C4-2B (cell line): Measurements from ENCODE around the gene MYO1D.
"Not testable (repeated sequence)": the region's sequence is repeated elsewhere in the genome, so short reads cannot be mapped to it uniquely, and the experiment has no call there.

ENCODE experiments used
- H3K27ac ChIP-seq: fragments of 450-650 bp; 2 replicates; pipeline ENCODE4 v1.5.1; 2017
- ZFX ChIP-seq: fragments of 450-650 bp; IDR thresholded peaks from 2 replicates; pipeline ENCODE4 v1.6.1; 2017
- TF ChIP-seq, protein P1 (sequence below): fragments of 450-650 bp; conservative IDR thresholded peaks from 2 replicates; pipeline ENCODE4 v1.5.1; 2017; ENCODE audit warnings: mild to moderate bottlenecking

MYO1D gene

DNA sequence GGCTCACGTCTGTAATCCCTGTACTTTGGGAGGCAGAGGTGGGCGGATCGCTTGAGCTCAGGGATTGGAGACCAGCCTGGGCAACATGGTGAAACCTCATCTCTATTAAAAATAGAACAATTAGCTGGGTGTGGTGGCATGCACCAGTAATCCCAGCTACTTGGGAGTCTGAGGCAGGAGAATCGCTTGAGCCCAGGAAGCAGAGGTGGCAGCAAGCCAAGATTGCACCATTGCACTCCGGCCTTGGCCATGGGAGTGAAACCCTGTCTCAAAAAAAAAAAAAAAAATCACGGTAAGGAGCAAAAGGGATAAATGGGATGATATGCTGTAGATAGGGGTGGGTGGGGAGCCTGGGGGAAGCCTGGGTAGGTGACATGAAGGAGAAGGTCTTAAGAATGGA is 30.7 kb upstream of the MYO1D start:
- TF ChIP-seq ZFX, result no peak
- TF ChIP-seq, protein P1, sequence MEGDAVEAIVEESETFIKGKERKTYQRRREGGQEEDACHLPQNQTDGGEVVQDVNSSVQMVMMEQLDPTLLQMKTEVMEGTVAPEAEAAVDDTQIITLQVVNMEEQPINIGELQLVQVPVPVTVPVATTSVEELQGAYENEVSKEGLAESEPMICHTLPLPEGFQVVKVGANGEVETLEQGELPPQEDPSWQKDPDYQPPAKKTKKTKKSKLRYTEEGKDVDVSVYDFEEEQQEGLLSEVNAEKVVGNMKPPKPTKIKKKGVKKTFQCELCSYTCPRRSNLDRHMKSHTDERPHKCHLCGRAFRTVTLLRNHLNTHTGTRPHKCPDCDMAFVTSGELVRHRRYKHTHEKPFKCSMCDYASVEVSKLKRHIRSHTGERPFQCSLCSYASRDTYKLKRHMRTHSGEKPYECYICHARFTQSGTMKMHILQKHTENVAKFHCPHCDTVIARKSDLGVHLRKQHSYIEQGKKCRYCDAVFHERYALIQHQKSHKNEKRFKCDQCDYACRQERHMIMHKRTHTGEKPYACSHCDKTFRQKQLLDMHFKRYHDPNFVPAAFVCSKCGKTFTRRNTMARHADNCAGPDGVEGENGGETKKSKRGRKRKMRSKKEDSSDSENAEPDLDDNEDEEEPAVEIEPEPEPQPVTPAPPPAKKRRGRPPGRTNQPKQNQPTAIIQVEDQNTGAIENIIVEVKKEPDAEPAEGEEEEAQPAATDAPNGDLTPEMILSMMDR, result no peak
- H3K27ac ChIP-seq, result no peak overlapping the region

DNA sequence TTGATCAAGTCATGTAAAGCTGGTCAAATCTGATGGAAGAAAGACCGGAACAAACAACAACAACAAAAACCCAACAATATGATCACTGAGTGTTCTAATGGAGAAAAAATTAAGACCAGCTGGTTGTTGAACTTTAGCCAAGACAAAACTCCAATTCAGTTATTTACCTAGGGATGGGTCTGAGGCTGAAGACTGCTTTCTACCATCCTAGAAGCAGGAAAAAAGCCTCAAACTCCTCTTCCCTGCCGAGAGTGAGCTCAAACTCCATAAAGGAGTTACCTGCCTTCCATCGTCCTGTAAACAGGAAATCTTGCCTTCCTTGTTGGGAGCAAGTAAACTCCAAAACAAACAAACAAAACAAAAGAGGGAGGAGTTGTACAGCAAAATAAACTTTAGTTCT is 28.0 kb upstream of the MYO1D start:
- H3K27ac ChIP-seq, result no peak overlapping the region

DNA sequence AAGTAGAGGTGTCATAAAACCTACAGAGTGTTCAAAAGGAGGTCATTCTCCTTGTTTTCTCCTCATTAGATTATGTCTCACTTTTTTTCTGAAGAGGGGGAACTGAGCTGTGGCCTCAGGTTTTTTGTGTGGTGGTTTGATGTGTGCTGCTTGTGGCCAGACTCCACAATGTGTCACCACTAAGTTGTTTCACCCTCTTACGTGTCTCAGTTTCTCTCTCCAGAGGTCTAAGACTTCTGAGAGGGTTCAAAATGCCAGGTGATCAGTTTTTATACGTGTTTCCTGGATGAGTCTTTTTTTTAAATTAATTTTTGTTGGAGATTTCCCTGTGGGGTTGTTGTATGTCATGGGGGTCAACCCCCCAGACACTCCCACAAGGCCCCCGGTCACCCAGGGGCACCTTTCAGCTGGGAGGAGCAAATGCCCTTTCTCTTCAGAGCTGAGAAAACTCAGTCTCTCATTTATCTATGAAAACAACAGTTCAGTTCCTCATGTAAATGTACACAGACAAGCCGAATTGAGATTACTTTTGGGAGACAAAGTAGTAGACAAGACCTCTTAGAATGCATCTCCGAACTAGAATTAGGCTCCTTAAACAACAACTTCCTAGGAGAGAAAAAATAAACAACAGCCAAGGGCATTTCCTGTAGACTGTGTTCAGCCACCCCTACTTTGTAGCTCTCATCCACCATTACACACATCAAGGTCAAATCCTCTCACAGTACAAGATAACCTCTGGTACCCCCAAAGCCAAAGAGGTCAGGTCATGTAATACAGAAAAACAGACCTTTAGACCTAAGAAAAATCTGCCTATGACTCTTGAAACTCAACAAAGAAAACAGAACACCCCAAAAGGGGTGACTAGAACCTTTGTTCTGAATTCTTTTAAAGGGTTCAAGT is 27.1 kb upstream of the MYO1D start:
- H3K27ac ChIP-seq, result no peak overlapping the region
- TF ChIP-seq, protein P1, result no peak
- no peak for TF ChIP-seq ZFX

More for the DNA sequence above, 28.0 kb upstream of the MYO1D start:
- TF ChIP-seq, protein P1, result no peak
- no peak for TF ChIP-seq ZFX

DNA sequence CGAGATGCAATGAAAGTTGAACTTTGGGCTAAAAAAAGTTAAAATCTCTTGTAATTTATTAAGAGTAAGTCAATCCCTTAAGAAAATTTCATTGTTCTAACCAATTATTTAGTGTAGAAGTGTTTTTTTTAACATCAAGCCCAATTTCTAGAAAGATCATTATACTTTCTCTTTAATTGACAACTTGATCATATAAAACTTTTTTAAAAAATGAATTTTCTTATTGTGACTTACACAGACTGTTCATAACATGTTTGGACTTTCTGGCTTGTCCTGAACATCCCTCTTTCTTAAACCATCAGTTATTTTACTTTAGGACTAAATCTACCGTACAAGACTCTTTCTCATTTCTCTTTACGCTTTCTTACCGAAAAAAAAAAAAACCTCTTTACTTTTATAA is 24.8 kb upstream of the MYO1D start:
- TF ChIP-seq, protein P1, result no peak
- TF ChIP-seq ZFX, result no peak
- no peak overlapping the region for H3K27ac ChIP-seq

DNA sequence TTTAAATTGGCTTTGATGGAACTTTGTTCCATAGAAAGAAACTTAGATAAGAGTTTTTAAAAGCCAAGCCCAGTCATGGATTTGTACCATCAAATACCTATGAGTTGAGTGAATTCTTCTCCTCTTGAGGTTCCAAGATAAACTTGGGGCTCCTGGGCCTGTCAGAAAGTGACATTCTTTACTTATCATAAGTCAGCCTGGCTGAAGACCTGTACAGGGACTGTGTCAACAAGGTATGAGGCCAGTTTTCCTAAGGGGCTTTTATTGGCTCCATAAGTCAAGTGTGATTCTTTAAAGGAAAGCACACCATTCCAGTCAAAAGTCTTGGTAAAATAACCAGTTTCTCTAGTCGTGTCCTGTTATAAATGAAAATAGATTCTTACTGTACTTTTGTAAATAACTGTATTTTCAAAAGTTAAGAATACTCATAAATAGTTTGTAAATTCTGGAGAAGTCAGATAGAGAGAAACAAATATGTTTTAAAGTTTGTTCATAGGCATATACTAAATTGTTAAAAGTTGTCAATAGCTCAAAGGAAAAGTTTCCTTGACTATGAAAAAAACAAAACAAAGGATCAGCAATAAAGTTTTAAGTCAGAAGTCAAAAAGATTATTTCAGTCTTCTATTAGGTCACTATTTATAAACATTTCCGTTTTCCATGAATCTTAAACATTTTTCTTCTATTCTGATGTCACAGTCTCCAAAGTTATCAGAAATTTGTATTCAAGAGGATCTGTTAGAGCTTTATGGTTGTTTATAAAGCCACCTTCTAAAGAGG is 22.5 kb upstream of the MYO1D start:
- H3K27ac ChIP-seq, result no peak overlapping the region
- no peak for TF ChIP-seq ZFX
- TF ChIP-seq, protein P1, result no peak

DNA sequence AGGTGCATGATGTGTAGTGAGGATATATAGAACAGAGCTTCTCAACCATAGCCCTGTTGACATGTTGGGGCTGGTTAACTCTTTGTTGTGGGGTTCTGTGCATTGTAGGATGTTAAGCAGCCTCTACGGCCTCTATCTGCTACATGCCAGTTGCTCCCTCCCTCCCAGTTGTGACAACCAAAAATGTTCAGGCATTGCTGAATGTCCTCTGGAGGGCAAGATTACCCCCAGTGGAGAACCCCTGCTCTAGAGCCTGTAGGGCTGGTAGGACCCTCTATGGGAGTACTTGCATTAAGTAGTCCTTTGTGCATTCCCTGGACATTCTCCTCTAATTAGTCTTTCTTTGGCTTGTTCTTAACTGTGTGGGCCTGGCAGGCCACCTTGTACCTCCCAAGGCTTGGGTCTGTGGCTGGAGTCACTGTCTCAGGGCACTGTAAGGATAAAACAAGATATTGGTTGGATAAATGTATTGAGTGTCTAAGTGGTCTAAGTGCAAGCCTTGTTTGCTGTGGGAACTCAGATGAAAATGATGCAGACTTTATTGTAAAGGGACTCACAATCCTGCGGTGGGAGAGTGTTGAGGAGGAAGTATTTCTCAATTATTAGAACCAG is 19.8 kb upstream of the MYO1D start:
- TF ChIP-seq, protein P1, result no peak
- no peak for TF ChIP-seq ZFX
- H3K27ac ChIP-seq, result no peak overlapping the region

DNA sequence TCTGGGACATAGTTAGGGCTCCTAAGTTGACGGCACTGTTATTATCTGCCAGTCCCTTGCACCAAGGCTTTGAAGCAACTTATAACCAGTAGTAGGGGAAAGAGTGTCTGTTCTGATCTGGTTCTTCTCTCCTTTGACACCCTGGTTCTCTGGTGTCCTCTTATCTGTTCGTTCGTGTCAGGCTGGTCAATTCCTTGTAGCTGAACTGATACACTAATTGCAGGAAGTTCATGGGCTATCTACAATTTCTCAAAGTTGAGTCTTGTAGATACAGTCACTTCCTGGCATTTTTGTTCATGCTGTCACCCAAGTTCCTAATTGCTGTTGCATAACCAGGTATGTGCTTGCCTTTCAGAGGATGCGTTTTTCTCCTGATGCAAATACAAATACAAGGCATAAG is 17.3 kb upstream of the MYO1D start:
- H3K27ac ChIP-seq, result no peak overlapping the region
- no peak for TF ChIP-seq ZFX
- TF ChIP-seq, protein P1, result no peak

DNA sequence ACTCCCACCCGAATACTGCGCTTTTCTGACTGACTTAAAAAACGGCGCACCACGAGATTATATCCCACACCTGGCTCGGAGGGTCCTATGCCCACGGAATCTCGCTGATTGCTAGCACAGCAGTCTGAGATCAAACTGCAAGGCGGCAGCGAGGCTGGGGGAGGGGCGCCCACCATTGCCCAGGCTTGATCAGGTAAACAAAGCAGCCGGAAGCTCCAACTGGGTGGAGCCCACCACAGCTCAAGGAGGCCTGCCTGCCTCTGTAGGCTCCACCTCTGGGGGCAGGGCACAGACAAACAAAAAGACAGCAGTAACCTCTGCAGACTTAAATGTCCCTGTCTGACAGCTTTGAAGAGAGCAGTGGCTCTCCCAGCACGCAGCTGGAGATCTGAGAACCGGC is 10.5 kb upstream of the MYO1D start:
- H3K27ac ChIP-seq, result not testable (repeated sequence)

DNA sequence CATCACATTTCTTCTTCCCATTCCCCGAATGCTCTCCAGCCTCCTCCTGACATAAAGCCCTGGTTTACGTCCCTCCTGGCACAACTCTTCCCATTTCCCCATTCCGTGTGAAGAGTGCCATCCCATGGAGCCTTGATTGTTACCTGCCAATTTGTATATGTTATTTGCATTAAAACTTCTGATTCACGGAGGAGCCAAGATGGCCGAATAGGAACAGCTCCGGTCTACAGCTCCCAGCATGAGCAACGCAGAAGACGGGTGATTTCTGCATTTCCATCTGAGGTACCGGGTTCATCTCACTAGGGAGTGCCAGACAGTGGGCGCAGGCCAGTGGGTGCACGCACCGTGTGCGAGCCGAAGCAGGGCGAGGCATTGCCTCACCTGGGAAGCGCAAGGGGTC is 10.0 kb upstream of the MYO1D start:
- H3K27ac ChIP-seq, result not testable (repeated sequence)
